ENCODE data around the gene SELENOV.

Gene SELENOV

GRCh38 chr19:39514840-39515550, at the start of gene SELENOV:
TSS of gene SELENOV (plus strand) at chr19:39515139. CDS start at chr19:39515213, 74 bp downstream.
- Histone ChIP-seq H3K27ac (ENCODE audit: low read depth, low read length) (peak within 1 kb of the TSS; percentile 26), H3K4me3 (ENCODE audit: low read depth, low read length) (peak within 1 kb of the TSS; percentile 86), H3K27me3 (ENCODE audit: control insufficient read depth, insufficient read depth, low read length) (peaks cover 16% of the 10 kb centered on the region), H3K9ac (ENCODE audit: low read depth, low read length) (peak within 1 kb of the TSS; percentile 59), H3K36me3 (ENCODE audit: control insufficient read depth, insufficient read depth, low read length) (no peaks in the 10 kb centered on the region), H3K4me1 (ENCODE audit: control insufficient read depth, insufficient read depth, low read length) (no peaks in the 10 kb centered on the region), H3K9me3 (ENCODE audit: control insufficient read depth, insufficient read depth, low read length) (no peaks in the 10 kb centered on the region)

GRCh38 chr19:39465956-39466747, 48.8 kb upstream of the SELENOV start:
- no peaks in the 10 kb centered on the region for H3K4me1 ChIP-seq (ENCODE audit: control insufficient read depth, insufficient read depth, low read length)
- no peak overlapping the region for H3K27ac ChIP-seq (ENCODE audit: low read depth, low read length)
- no peaks in the 10 kb centered on the region for H3K9me3 ChIP-seq (ENCODE audit: control insufficient read depth, insufficient read depth, low read length)
- H3K9ac ChIP-seq (ENCODE audit: low read depth, low read length) = no peak overlapping the region
- H3K36me3 ChIP-seq (ENCODE audit: control insufficient read depth, insufficient read depth, low read length) = peaks cover 83% of the 10 kb centered on the region
- H3K4me3 ChIP-seq (ENCODE audit: low read depth, low read length) = no peak overlapping the region
- no peaks in the 10 kb centered on the region for H3K27me3 ChIP-seq (ENCODE audit: control insufficient read depth, insufficient read depth, low read length)

GRCh38 chr19:39467941-39468340, 47.0 kb upstream of the SELENOV start:
- no peak overlapping the region for H3K27ac ChIP-seq (ENCODE audit: low read depth, low read length)
- no peaks in the 10 kb centered on the region for H3K27me3 ChIP-seq (ENCODE audit: control insufficient read depth, insufficient read depth, low read length)
- H3K36me3 ChIP-seq (ENCODE audit: control insufficient read depth, insufficient read depth, low read length) = peaks cover 93% of the 10 kb centered on the region

GRCh38 chr19:39469036-39469435, 45.9 kb upstream of the SELENOV start:
- H3K27ac ChIP-seq (ENCODE audit: low read depth, low read length) = no peak overlapping the region
- no peak overlapping the region for H3K9ac ChIP-seq (ENCODE audit: low read depth, low read length)
- no peak overlapping the region for H3K4me3 ChIP-seq (ENCODE audit: low read depth, low read length)
- H3K36me3 ChIP-seq (ENCODE audit: control insufficient read depth, insufficient read depth, low read length) = peaks cover 94% of the 10 kb centered on the region
- no peaks in the 10 kb centered on the region for H3K4me1 ChIP-seq (ENCODE audit: control insufficient read depth, insufficient read depth, low read length)
- H3K27me3 ChIP-seq (ENCODE audit: control insufficient read depth, insufficient read depth, low read length) = no peaks in the 10 kb centered on the region
- no peaks in the 10 kb centered on the region for H3K9me3 ChIP-seq (ENCODE audit: control insufficient read depth, insufficient read depth, low read length)

More at GRCh38 chr19:39467941-39468340, 47.0 kb upstream of the SELENOV start:
- no peaks in the 10 kb centered on the region for H3K9me3 ChIP-seq (ENCODE audit: control insufficient read depth, insufficient read depth, low read length)
- no peak overlapping the region for H3K9ac ChIP-seq (ENCODE audit: low read depth, low read length)
- H3K4me1 ChIP-seq (ENCODE audit: control insufficient read depth, insufficient read depth, low read length) = no peaks in the 10 kb centered on the region
- H3K4me3 ChIP-seq (ENCODE audit: low read depth, low read length) = no peak overlapping the region

- no peaks in the 10 kb centered on the region for H3K4me1 ChIP-seq (ENCODE audit: control insufficient read depth, insufficient read depth, low read length)
- peaks cover 94% of the 10 kb centered on the region for H3K36me3 ChIP-seq (ENCODE audit: control insufficient read depth, insufficient read depth, low read length)
- no peaks in the 10 kb centered on the region for H3K9me3 ChIP-seq (ENCODE audit: control insufficient read depth, insufficient read depth, low read length)
- H3K27me3 ChIP-seq (ENCODE audit: control insufficient read depth, insufficient read depth, low read length) = no peaks in the 10 kb centered on the region
- no peak overlapping the region for H3K4me3 ChIP-seq (ENCODE audit: low read depth, low read length)
- H3K9ac ChIP-seq (ENCODE audit: low read depth, low read length) = no peak overlapping the region
- no peak overlapping the region for H3K27ac ChIP-seq (ENCODE audit: low read depth, low read length)
Observed at GRCh38 chr19:39469567-39469966, 45.4 kb upstream of the SELENOV start.

GRCh38 chr19:39470724-39471339, 44.1 kb upstream of the SELENOV start:
- Histone ChIP-seq H3K27me3 (ENCODE audit: control insufficient read depth, insufficient read depth, low read length) (no peaks in the 10 kb centered on the region), H3K4me3 (ENCODE audit: low read depth, low read length) (no peak overlapping the region), H3K4me1 (ENCODE audit: control insufficient read depth, insufficient read depth, low read length) (no peaks in the 10 kb centered on the region), H3K9me3 (ENCODE audit: control insufficient read depth, insufficient read depth, low read length) (no peaks in the 10 kb centered on the region), H3K27ac (ENCODE audit: low read depth, low read length) (no peak overlapping the region), H3K9ac (ENCODE audit: low read depth, low read length) (no peak overlapping the region), H3K36me3 (ENCODE audit: control insufficient read depth, insufficient read depth, low read length) (peaks cover 90% of the 10 kb centered on the region)

GRCh38 chr19:39471756-39472536, 43.0 kb upstream of the SELENOV start:
- no peaks in the 10 kb centered on the region for H3K9me3 ChIP-seq (ENCODE audit: control insufficient read depth, insufficient read depth, low read length)
- no peak overlapping the region for H3K9ac ChIP-seq (ENCODE audit: low read depth, low read length)
- H3K27ac ChIP-seq (ENCODE audit: low read depth, low read length) = no peak overlapping the region
- no peaks in the 10 kb centered on the region for H3K27me3 ChIP-seq (ENCODE audit: control insufficient read depth, insufficient read depth, low read length)
- H3K36me3 ChIP-seq (ENCODE audit: control insufficient read depth, insufficient read depth, low read length) = peaks cover 91% of the 10 kb centered on the region
- H3K4me3 ChIP-seq (ENCODE audit: low read depth, low read length) = no peak overlapping the region
- H3K4me1 ChIP-seq (ENCODE audit: control insufficient read depth, insufficient read depth, low read length) = no peaks in the 10 kb centered on the region

GRCh38 chr19:39472746-39473442, 42.0 kb upstream of the SELENOV start:
- H3K36me3 ChIP-seq (ENCODE audit: control insufficient read depth, insufficient read depth, low read length) = peaks cover 83% of the 10 kb centered on the region
- no peak overlapping the region for H3K4me3 ChIP-seq (ENCODE audit: low read depth, low read length)
- H3K9me3 ChIP-seq (ENCODE audit: control insufficient read depth, insufficient read depth, low read length) = no peaks in the 10 kb centered on the region
- H3K9ac ChIP-seq (ENCODE audit: low read depth, low read length) = no peak overlapping the region
- no peaks in the 10 kb centered on the region for H3K27me3 ChIP-seq (ENCODE audit: control insufficient read depth, insufficient read depth, low read length)
- no peak overlapping the region for H3K27ac ChIP-seq (ENCODE audit: low read depth, low read length)
- no peaks in the 10 kb centered on the region for H3K4me1 ChIP-seq (ENCODE audit: control insufficient read depth, insufficient read depth, low read length)

- Histone ChIP-seq H3K9me3 (ENCODE audit: control insufficient read depth, insufficient read depth, low read length) (no peaks in the 10 kb centered on the region), H3K4me1 (ENCODE audit: control insufficient read depth, insufficient read depth, low read length) (no peaks in the 10 kb centered on the region), H3K4me3 (ENCODE audit: low read depth, low read length) (no peak overlapping the region), H3K27ac (ENCODE audit: low read depth, low read length) (no peak overlapping the region), H3K27me3 (ENCODE audit: control insufficient read depth, insufficient read depth, low read length) (no peaks in the 10 kb centered on the region), H3K36me3 (ENCODE audit: control insufficient read depth, insufficient read depth, low read length) (peaks cover 77% of the 10 kb centered on the region), H3K9ac (ENCODE audit: low read depth, low read length) (no peak overlapping the region)
Observed at GRCh38 chr19:39473443-39473960, 41.4 kb upstream of the SELENOV start.

- peaks cover 70% of the 10 kb centered on the region for H3K36me3 ChIP-seq (ENCODE audit: control insufficient read depth, insufficient read depth, low read length)
- no peaks in the 10 kb centered on the region for H3K27me3 ChIP-seq (ENCODE audit: control insufficient read depth, insufficient read depth, low read length)
- no peak overlapping the region for H3K27ac ChIP-seq (ENCODE audit: low read depth, low read length)
- H3K4me1 ChIP-seq (ENCODE audit: control insufficient read depth, insufficient read depth, low read length) = no peaks in the 10 kb centered on the region
- H3K9me3 ChIP-seq (ENCODE audit: control insufficient read depth, insufficient read depth, low read length) = no peaks in the 10 kb centered on the region
- H3K4me3 ChIP-seq (ENCODE audit: low read depth, low read length) = no peak overlapping the region
- H3K9ac ChIP-seq (ENCODE audit: low read depth, low read length) = no peak overlapping the region
Observed at GRCh38 chr19:39474139-39474620, 40.8 kb upstream of the SELENOV start.
